Cardiac fibroblast (primary cell): ENCODE measurements around the gene LEKR1.
A peak's percentile ranks its signal among the peaks of the same experiment; 100 is the strongest.

Source experiments
- DNase-seq, 2 donors: peaks; one replicate each; pipeline versions ENCODE4 v3.0.0 to v3.0.0-alpha.2; 2010; ENCODE audit warnings: low read depth in 2 of 2
- H3K4me3 ChIP-seq, 2 donors: replicated peaks in 1 of 2; 1 replicate in 1 of 2; 2 replicates in 1 of 2; pipeline ENCODE4 v1.5.1; 2011; ENCODE audit warnings: low read depth in 2 of 2, low read length in 2 of 2, mild to moderate bottlenecking in 2 of 2, moderate library complexity in 1 of 2
- TF ChIP-seq, protein P1 (sequence below): IDR thresholded peaks from one replicate; pipeline ENCODE4 v1.5.1; 2011; ENCODE audit warnings: low read depth, mild to moderate bottlenecking, low read length, inconsistent platforms

Gene LEKR1

DNA sequence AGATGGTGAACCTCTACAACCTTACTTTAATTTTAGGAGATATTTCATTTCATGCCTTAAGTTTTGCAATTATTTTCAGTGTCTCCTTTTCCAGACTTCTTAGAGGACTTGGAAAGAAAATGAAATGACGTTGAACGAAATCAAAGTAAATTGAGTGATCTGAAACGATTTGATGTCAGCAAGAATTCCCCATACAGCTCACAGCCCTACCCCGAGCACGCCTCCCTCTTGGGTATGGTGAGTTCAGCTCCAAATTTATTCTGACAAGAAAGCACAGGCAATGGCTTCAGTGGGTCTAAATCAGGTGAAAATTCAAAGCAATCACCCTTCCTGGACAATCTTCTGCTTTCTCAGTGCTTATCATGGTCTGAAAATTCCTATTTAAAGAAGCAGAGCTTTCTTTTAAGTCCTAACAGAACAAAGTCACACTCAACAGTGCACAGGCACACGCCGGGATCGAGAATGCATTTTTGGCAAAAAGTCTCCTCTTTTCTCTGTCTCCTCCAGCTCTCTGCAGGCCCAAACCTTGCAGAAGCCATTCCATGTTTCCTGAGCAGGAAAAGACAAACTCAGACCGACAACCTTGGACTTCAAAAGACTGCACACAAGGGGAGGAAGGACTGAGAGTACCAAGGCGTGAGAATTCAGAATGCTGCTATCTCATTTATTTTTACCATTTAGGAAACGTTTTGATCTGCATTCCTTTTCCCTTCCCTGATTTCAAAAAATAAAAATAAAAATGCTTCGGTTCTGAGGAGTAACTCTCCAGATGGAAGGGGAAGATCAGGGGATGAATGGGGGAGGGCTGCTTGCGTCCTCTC, 261.8 kb downstream of the LEKR1 start:
- DNase-seq, result peak; percentile 29 to 61
- TF ChIP-seq, protein P1, sequence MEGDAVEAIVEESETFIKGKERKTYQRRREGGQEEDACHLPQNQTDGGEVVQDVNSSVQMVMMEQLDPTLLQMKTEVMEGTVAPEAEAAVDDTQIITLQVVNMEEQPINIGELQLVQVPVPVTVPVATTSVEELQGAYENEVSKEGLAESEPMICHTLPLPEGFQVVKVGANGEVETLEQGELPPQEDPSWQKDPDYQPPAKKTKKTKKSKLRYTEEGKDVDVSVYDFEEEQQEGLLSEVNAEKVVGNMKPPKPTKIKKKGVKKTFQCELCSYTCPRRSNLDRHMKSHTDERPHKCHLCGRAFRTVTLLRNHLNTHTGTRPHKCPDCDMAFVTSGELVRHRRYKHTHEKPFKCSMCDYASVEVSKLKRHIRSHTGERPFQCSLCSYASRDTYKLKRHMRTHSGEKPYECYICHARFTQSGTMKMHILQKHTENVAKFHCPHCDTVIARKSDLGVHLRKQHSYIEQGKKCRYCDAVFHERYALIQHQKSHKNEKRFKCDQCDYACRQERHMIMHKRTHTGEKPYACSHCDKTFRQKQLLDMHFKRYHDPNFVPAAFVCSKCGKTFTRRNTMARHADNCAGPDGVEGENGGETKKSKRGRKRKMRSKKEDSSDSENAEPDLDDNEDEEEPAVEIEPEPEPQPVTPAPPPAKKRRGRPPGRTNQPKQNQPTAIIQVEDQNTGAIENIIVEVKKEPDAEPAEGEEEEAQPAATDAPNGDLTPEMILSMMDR, result no peak

DNA sequence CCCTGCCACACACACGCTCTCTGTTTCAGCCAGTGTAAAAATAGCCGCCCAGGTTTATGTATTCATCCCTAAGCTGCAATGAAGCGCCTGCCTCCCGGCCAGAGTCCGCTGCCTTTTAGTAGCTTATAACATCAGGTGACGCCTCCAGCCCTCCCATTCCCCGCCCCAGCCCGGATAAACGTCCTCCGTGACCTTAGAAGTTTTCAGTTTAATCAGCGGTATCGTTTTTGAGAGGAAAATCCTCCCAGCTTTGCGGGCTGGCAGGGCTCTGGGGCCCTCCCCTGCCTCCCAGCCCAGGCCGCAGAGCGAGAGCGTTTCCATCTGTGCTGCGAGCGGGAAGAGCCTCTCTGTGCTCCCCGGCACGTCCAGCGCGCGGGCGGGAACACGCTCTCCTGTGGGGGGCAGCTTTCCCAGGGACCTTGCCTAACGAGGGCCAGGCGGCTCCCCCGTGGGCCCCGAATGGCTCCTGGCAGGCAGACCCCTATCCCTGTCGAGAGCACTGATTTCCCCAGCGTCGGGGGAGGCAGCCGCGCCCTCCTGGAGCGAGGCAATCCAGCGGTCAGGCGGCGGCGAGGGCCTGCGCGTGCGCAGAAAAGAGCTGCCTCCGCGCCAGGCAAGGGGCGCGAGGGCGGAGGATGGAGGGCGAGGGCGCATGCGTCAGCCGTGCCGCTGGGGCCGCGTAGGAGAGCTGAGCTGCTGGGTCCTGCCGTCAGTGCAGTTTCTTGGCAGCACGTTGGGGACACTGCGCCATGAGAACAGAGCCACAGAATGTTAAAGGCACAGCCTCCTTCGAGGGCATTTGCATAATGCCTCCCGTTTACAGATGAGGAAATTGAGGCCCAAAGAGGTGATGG, 262.7 kb downstream of the LEKR1 start:
- H3K4me3 ChIP-seq, result peak overlapping the region; percentile 54 to 58
- DNase-seq, result peak; percentile 94 to 98

More for the DNA sequence above, 261.8 kb downstream of the LEKR1 start:
- peak overlapping the region; percentile 54 to 58 for H3K4me3 ChIP-seq

DNA sequence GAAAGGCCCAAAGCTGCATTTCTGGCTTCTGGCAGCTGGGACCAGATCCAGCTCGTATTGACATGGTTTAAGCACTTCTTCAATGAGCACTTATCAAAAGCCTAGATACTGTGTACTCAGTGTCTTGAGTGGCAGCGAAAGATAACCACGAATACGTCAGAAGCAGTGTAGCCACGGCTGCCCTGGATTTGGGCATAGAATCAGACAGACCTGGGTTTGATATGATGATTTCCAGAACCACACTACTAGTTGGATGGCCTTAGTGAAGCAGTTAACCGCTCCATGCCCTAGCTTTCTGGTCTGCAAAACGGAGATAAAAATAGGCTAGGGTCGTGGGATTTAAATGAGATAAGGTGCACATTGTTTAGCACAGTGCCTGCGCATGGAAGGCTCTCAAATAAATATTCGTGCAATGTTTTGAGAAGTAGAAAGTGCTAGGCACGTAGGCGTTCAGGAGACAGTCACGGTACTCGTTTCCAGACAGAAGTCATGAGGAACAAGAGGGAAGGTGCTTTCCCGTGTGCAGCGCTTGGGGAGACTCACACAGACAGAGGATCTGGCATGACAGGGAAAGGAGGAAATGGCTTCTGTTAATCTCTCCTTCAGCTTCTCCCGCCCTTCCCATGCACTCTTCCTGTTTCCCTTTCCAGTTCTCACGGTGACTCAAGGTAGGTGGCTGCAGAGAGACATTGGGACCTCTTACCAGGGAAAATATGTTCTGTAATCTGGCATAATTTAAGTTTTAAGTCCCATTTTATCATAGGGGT, 263.5 kb downstream of the LEKR1 start:
- H3K4me3 ChIP-seq, result peak overlapping the region; percentile 25 to 58
- DNase-seq, result peak in 1 of 2 donors; percentile 73

More for the DNA sequence above, 262.7 kb downstream of the LEKR1 start:
- TF ChIP-seq, protein P1, result peak; percentile 13

GRCh38 chr3:157091083-157091833, 265.1 kb downstream of the LEKR1 start:
- H3K4me3 ChIP-seq, result no peak overlapping the region
- TF ChIP-seq, protein P1, result no peak
- no peak for DNase-seq

More for the DNA sequence above, 263.5 kb downstream of the LEKR1 start:
- TF ChIP-seq, protein P1, result no peak

GRCh38 chr3:157092230-157092629, 266.1 kb downstream of the LEKR1 start:
- peak in 1 of 2 donors; percentile 54 for DNase-seq
- TF ChIP-seq, protein P1, result no peak
- H3K4me3 ChIP-seq, result no peak overlapping the region
